K562 (cell line): ENCODE measurements around the gene HSPA1L. TPM values are rescaled to one million over a fixed set of nuclear protein-coding genes. Genes with fewer than 3 reads are reported as not detected.

Source experiments
- BRD9 ChIP-seq: fragments of 450-650 bp; IDR thresholded peaks from 2 replicates; pipeline ENCODE4 v1.6.1; 2018; ENCODE audit warnings: low read depth; ENCODE audit not compliant: partially characterized antibody
- CEBPG ChIP-seq, 3 experiments: fragments of 200-800 bp in 1 of 3; sonication (Bioruptor generic) in 1 of 3; sonication (generic) in 1 of 3; formaldehyde crosslinking in 1 of 3; IDR thresholded peaks in 2 of 3; conservative IDR thresholded peaks in 1 of 3; 2 replicates each; pipeline versions ENCODE4 v1.6.1 to v1.8.0; 2016 to 2022; ENCODE audit warnings: missing compliant biosample characterization in 2 of 3, missing genetic modification characterization in 2 of 3, mild to moderate bottlenecking in 1 of 3, missing genetic modification reagents in 1 of 3
- FOXJ2 ChIP-seq: fragments of 200-800 bp; sonication (Bioruptor generic); IDR thresholded peaks from 2 replicates; pipeline ENCODE4 v1.6.1; 2016; ENCODE audit warnings: missing genetic modification characterization, missing compliant biosample characterization
- HDAC2 ChIP-seq: fragments of 450-650 bp; IDR thresholded peaks from 2 replicates; pipeline ENCODE4 v1.6.1; 2016; ENCODE audit warnings: mild to moderate bottlenecking
- MECOM ChIP-seq: fragments of 250-450 bp; sonication (Bioruptor Pico); IDR thresholded peaks from 2 replicates; pipeline ENCODE4 v1.8.0; 2022; ENCODE audit warnings: inconsistent platforms
- MYNN ChIP-seq, 2 experiments: sonication (generic); formaldehyde crosslinking in 1 of 2; IDR thresholded peaks; 2 replicates each; pipeline versions ENCODE4 v1.5.0 to v1.6.1; 2016 to 2020; ENCODE audit warnings: antibody characterized with exemption in 1 of 2, missing genetic modification reagents in 1 of 2
- PHF21A ChIP-seq: fragments of 450-650 bp; IDR thresholded peaks from 2 replicates; pipeline ENCODE4 v1.6.1; 2017; ENCODE audit warnings: low read depth, borderline replicate concordance
- RBM39 ChIP-seq: fragments of 200-400 bp; formaldehyde crosslinking; optimal IDR thresholded peaks from 2 replicates; pipeline ENCODE3; 2018; ENCODE audit warnings: low read depth, low read length
- SRF ChIP-seq, 2 experiments: fragments of 250-450, 450-650 bp in 1 of 2; sonication (Bioruptor Pico) in 1 of 2; sonication (generic) in 1 of 2; formaldehyde crosslinking; IDR thresholded peaks; 2 replicates each; pipeline versions ENCODE4 v1.5.0 to v1.5.1; 2020 to 2022; ENCODE audit warnings: mild to moderate bottlenecking in 1 of 2, missing genetic modification reagents in 1 of 2
- ZNF12 ChIP-seq: sonication (generic); formaldehyde crosslinking; IDR thresholded peaks from 2 replicates; pipeline ENCODE4 v1.4.0; 2020; ENCODE audit warnings: mild to moderate bottlenecking, missing genetic modification reagents
- ZNF717 ChIP-seq: fragments of 250-450 bp; sonication (Bioruptor Pico); IDR thresholded peaks from 2 replicates; pipeline ENCODE4 v1.5.0; 2021
- polyA plus RNA-seq, 8 experiments: library from polyadenylated mRNA; depleted of rRNA in 4 of 8; stranded (reverse) in 5 of 8; unstranded in 3 of 8; fragments of >200 nt; fragmentation: Nextera tagmentation in 2 of 8; fragmentation: Illumina TruSeq in 1 of 8; extraction: Ambion mirVana in 2 of 8; extraction: Trizol in 1 of 8; gene quantifications; 2 replicates each; pipeline versions ENCODE4 v1.2.1 to v1.2.3, GENCODE V29; 2011 to 2014; ENCODE audit warnings: inconsistent platforms in 1 of 8, missing spikeins in 1 of 8
- total RNA-seq, 7 experiments: library from RNA; depleted of rRNA in 6 of 7; stranded (reverse); fragments of >200 nt in 6 of 7; fragmentation: Illumina TruSeq in 2 of 7; extraction: Trizol in 2 of 7; gene quantifications; 2 replicates each; pipeline versions ENCODE4 v1.2.1 to v1.2.3, GENCODE V29; 2011 to 2021; ENCODE audit warnings: low replicate concordance in 1 of 7
- TF ChIP-seq, protein P1 (sequence below): fragments of 250-450 bp; sonication (Bioruptor Pico); IDR thresholded peaks from 2 replicates; pipeline ENCODE4 v1.4.0; 2020
- TF ChIP-seq, protein P2 (sequence below): fragments of 250-450 bp; sonication (Bioruptor Pico); IDR thresholded peaks from 2 replicates; pipeline ENCODE4 v1.5.0; 2021
- TF ChIP-seq, protein P3 (sequence below): fragments of 450-650 bp; IDR thresholded peaks from 2 replicates; pipeline ENCODE4 v1.6.1; 2017; ENCODE audit warnings: antibody characterized with exemption
- TF ChIP-seq, protein P4 (sequence below), 3 experiments: IDR thresholded peaks in 2 of 3; conservative IDR thresholded peaks in 1 of 3; 2 replicates each; pipeline ENCODE4 v1.5.1; 2011 to 2012; ENCODE audit warnings: low read length in 3 of 3, mild to moderate bottlenecking in 3 of 3, control low read depth in 2 of 3, improper control_type of control experiment in 1 of 3, inconsistent platforms in 1 of 3, low read depth in 1 of 3, mixed read lengths in 1 of 3, moderate library complexity in 1 of 3; ENCODE audit not compliant: insufficient read depth in 2 of 3

HSPA1L gene
- total and polyA plus RNA-seq, 9 of the 15 experiments (the other 6 are each of a cell fraction or from before 2014, with no cell fraction given) = 0.14 to 2.1 (median 1.3) TPM

DNA sequence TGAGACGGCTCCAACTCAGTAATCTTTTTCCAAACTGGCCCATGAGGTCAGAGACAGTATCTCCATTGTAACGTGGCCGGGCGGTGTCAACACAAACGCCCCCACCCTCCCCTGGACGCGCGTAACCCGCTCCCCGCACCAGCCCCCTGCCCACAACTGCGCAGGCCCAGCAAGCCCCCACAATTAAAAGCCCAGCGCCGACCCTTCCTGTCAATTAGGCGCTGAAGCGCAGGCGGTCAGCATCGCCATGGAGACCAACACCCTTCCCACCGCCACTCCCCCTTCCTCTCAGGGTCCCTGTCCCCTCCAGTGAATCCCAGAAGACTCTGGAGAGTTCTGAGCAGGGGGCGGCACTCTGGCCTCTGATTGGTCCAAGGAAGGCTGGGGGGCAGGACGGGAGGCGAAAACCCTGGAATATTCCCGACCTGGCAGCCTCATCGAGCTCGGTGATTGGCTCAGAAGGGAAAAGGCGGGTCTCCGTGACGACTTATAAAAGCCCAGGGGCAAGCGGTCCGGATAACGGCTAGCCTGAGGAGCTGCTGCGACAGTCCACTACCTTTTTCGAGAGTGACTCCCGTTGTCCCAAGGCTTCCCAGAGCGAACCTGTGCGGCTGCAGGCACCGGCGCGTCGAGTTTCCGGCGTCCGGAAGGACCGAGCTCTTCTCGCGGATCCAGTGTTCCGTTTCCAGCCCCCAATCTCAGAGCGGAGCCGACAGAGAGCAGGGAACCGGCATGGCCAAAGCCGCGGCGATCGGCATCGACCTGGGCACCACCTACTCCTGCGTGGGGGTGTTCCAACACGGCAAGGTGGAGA, at the start of gene HSPA1L, which contains the start of gene HSPA1A (continued):
- TF ChIP-seq ZNF12 (CRISPR knock-in tag) (no peak), BRD9 (peak; percentile 4), ZNF717 (CRISPR knock-in tag) (0 out of 2 replicates have a peak, but pooled peaks have one; percentile 23), FOXJ2 (tag) (peak; percentile 43; the same call in 1 of the 2 replicates), MYNN (IDR thresholded peaks at IDR 0.05) (peak; percentile 27), MYNN (CRISPR knock-in tag; IDR thresholded peaks at IDR 0.05) (no peak), HDAC2 (peak; percentile 49; the same call in 1 of the 2 replicates), PHF21A (0 out of 2 replicates have a peak, but pooled peaks have one; percentile 36), CEBPG (CRISPR knock-in tag; IDR thresholded peaks at IDR 0.05) (0 out of 2 replicates have a peak, but pooled peaks have one; percentile 40), CEBPG (tag; conservative IDR thresholded peaks at IDR 0.05 in 1 of 2, IDR thresholded peaks at IDR 0.05 in 1 of 2) (no peak), MECOM (peak; percentile 87), SRF (CRISPR knock-in tag; IDR thresholded peaks at IDR 0.05) (peak in 1 of 2 experiments; percentile 82; a peak in 2 of 4 replicates), RBM39 (peak; percentile 94)
- TF ChIP-seq, protein P1, sequence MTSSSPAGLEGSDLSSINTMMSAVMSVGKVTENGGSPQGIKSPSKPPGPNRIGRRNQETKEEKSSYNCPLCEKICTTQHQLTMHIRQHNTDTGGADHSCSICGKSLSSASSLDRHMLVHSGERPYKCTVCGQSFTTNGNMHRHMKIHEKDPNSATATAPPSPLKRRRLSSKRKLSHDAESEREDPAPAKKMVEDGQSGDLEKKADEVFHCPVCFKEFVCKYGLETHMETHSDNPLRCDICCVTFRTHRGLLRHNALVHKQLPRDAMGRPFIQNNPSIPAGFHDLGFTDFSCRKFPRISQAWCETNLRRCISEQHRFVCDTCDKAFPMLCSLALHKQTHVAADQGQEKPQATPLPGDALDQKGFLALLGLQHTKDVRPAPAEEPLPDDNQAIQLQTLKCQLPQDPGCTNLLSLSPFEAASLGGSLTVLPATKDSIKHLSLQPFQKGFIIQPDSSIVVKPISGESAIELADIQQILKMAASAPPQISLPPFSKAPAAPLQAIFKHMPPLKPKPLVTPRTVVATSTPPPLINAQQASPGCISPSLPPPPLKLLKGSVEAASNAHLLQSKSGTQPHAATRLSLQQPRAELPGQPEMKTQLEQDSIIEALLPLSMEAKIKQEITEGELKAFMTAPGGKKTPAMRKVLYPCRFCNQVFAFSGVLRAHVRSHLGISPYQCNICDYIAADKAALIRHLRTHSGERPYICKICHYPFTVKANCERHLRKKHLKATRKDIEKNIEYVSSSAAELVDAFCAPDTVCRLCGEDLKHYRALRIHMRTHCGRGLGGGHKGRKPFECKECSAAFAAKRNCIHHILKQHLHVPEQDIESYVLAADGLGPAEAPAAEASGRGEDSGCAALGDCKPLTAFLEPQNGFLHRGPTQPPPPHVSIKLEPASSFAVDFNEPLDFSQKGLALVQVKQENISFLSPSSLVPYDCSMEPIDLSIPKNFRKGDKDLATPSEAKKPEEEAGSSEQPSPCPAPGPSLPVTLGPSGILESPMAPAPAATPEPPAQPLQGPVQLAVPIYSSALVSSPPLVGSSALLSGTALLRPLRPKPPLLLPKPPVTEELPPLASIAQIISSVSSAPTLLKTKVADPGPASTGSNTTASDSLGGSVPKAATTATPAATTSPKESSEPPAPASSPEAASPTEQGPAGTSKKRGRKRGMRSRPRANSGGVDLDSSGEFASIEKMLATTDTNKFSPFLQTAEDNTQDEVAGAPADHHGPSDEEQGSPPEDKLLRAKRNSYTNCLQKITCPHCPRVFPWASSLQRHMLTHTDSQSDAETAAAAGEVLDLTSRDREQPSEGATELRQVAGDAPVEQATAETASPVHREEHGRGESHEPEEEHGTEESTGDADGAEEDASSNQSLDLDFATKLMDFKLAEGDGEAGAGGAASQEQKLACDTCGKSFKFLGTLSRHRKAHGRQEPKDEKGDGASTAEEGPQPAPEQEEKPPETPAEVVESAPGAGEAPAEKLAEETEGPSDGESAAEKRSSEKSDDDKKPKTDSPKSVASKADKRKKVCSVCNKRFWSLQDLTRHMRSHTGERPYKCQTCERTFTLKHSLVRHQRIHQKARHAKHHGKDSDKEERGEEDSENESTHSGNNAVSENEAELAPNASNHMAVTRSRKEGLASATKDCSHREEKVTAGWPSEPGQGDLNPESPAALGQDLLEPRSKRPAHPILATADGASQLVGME (CRISPR knock-in tag) = peak; percentile 97
- TF ChIP-seq, protein P2, sequence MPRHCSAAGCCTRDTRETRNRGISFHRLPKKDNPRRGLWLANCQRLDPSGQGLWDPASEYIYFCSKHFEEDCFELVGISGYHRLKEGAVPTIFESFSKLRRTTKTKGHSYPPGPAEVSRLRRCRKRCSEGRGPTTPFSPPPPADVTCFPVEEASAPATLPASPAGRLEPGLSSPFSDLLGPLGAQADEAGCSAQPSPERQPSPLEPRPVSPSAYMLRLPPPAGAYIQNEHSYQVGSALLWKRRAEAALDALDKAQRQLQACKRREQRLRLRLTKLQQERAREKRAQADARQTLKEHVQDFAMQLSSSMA (CRISPR knock-in tag) = peak; percentile 87
- TF ChIP-seq, protein P3, sequence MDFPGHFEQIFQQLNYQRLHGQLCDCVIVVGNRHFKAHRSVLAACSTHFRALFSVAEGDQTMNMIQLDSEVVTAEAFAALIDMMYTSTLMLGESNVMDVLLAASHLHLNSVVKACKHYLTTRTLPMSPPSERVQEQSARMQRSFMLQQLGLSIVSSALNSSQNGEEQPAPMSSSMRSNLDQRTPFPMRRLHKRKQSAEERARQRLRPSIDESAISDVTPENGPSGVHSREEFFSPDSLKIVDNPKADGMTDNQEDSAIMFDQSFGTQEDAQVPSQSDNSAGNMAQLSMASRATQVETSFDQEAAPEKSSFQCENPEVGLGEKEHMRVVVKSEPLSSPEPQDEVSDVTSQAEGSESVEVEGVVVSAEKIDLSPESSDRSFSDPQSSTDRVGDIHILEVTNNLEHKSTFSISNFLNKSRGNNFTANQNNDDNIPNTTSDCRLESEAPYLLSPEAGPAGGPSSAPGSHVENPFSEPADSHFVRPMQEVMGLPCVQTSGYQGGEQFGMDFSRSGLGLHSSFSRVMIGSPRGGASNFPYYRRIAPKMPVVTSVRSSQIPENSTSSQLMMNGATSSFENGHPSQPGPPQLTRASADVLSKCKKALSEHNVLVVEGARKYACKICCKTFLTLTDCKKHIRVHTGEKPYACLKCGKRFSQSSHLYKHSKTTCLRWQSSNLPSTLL = peak; percentile 14; the same call in 1 of the 2 replicates
- TF ChIP-seq, protein P4, sequence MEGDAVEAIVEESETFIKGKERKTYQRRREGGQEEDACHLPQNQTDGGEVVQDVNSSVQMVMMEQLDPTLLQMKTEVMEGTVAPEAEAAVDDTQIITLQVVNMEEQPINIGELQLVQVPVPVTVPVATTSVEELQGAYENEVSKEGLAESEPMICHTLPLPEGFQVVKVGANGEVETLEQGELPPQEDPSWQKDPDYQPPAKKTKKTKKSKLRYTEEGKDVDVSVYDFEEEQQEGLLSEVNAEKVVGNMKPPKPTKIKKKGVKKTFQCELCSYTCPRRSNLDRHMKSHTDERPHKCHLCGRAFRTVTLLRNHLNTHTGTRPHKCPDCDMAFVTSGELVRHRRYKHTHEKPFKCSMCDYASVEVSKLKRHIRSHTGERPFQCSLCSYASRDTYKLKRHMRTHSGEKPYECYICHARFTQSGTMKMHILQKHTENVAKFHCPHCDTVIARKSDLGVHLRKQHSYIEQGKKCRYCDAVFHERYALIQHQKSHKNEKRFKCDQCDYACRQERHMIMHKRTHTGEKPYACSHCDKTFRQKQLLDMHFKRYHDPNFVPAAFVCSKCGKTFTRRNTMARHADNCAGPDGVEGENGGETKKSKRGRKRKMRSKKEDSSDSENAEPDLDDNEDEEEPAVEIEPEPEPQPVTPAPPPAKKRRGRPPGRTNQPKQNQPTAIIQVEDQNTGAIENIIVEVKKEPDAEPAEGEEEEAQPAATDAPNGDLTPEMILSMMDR (IDR thresholded peaks at IDR 0.05 in 2 of 3, conservative IDR thresholded peaks at IDR 0.05 in 1 of 3; ENCODE audit: insufficient read depth in 2 of 3, low read depth in 1 of 3, low read length in 3 of 3) = 0 out of 6 replicates have a peak, but pooled peaks of 1 of the 3 experiments have one; percentile 1
